ENCODE measurements around the gene ETV3.

GRCh38 chr1:157088607-157089006, 49.6 kb downstream of the ETV3 start:
- TF ChIP-seq, protein P1, sequence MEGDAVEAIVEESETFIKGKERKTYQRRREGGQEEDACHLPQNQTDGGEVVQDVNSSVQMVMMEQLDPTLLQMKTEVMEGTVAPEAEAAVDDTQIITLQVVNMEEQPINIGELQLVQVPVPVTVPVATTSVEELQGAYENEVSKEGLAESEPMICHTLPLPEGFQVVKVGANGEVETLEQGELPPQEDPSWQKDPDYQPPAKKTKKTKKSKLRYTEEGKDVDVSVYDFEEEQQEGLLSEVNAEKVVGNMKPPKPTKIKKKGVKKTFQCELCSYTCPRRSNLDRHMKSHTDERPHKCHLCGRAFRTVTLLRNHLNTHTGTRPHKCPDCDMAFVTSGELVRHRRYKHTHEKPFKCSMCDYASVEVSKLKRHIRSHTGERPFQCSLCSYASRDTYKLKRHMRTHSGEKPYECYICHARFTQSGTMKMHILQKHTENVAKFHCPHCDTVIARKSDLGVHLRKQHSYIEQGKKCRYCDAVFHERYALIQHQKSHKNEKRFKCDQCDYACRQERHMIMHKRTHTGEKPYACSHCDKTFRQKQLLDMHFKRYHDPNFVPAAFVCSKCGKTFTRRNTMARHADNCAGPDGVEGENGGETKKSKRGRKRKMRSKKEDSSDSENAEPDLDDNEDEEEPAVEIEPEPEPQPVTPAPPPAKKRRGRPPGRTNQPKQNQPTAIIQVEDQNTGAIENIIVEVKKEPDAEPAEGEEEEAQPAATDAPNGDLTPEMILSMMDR (conservative IDR thresholded peaks at IDR 0.05; ENCODE audit: low read length), result no peak
- TF ChIP-seq EZH2phosphoT487 (IDR thresholded peaks at IDR 0.05; ENCODE audit: borderline replicate concordance, low read depth, low read length), result no peak
